HEK293T (cell line): Measurements from ENCODE around the gene RAB12.
"Not testable (repeated sequence)": the region's sequence is repeated elsewhere in the genome, so short reads cannot be mapped to it uniquely, and the experiment has no call there.

ENCODE experiments used
- ARNT ChIP-seq: fragments of 450-650 bp; IDR thresholded peaks from 2 replicates; pipeline ENCODE4 v1.6.1; 2017; ENCODE audit warnings: mild to moderate bottlenecking
- BHLHE40 ChIP-seq: fragments of 450-650 bp; IDR thresholded peaks from 2 replicates; pipeline ENCODE4 v1.6.1; 2016; ENCODE audit warnings: mild to moderate bottlenecking, moderate library complexity, borderline replicate concordance
- CTBP1 ChIP-seq: fragments of 450-650 bp; IDR thresholded peaks from 2 replicates; pipeline ENCODE4 v1.6.1; 2016; ENCODE audit warnings: borderline replicate concordance
- ELF4 ChIP-seq: fragments of 450-650 bp; IDR thresholded peaks from 2 replicates; pipeline ENCODE4 v1.6.1; 2017; ENCODE audit warnings: antibody characterized with exemption
- FOXA1 ChIP-seq: fragments of 450-650 bp; IDR thresholded peaks from 2 replicates; pipeline ENCODE4 v1.6.1; 2016; ENCODE audit warnings: mild to moderate bottlenecking
- FOXM1 ChIP-seq: fragments of 450-650 bp; IDR thresholded peaks from 2 replicates; pipeline ENCODE4 v1.6.1; 2017; ENCODE audit warnings: mild to moderate bottlenecking, borderline replicate concordance
- L3MBTL2 ChIP-seq: fragments of 450-650 bp; conservative IDR thresholded peaks from 2 replicates; pipeline ENCODE4 v1.6.1; 2016; ENCODE audit warnings: mild to moderate bottlenecking
- LEF1 ChIP-seq: fragments of 450-650 bp; IDR thresholded peaks from 2 replicates; pipeline ENCODE4 v1.6.1; 2017; ENCODE audit warnings: mild to moderate bottlenecking, borderline replicate concordance
- NFRKB ChIP-seq: fragments of 450-650 bp; IDR thresholded peaks from 2 replicates; pipeline ENCODE4 v1.6.1; 2016; ENCODE audit warnings: mild to moderate bottlenecking, moderate library complexity
- PKNOX1 ChIP-seq: fragments of 450-650 bp; IDR thresholded peaks from 2 replicates; pipeline ENCODE4 v1.6.1; 2016
- SP1 ChIP-seq: fragments of 450-650 bp; IDR thresholded peaks from 2 replicates; pipeline ENCODE4 v1.6.1; 2017
- SUZ12 ChIP-seq: fragments of 450-650 bp; IDR thresholded peaks from 2 replicates; pipeline ENCODE4 v1.6.1; 2016; ENCODE audit warnings: mild to moderate bottlenecking
- TARDBP ChIP-seq: fragments of 450-650 bp; IDR thresholded peaks from 2 replicates; pipeline ENCODE4 v1.6.1; 2016
- ZNF384 ChIP-seq: fragments of 450-650 bp; IDR thresholded peaks from 2 replicates; pipeline ENCODE4 v1.6.1; 2016

GRCh38 chr18:8647359-8647758, 38.1 kb downstream of the RAB12 start:
- not testable (repeated sequence) for TF ChIP-seq LEF1, TARDBP, ZNF384, SUZ12, ELF4, SP1, FOXA1, CTBP1, BHLHE40, FOXM1, NFRKB, ARNT, PKNOX1, L3MBTL2
